K562 (cell line): ENCODE measurements around the gene MRPL4. TPM values are rescaled to one million over a fixed set of nuclear protein-coding genes. Genes with fewer than 3 reads are reported as not detected.
A peak's percentile ranks its signal among the peaks of the same experiment; 100 is the strongest.

Experiments
- E2F5 ChIP-seq: sonication (generic); formaldehyde crosslinking; IDR thresholded peaks from 2 replicates; pipeline ENCODE4 v1.8.0; 2022; ENCODE audit warnings: mild to moderate bottlenecking, missing genetic modification reagents
- SMARCC2 ChIP-seq: fragments of 450-650 bp; IDR thresholded peaks from 2 replicates; pipeline ENCODE4 v1.6.1; 2017; ENCODE audit warnings: antibody characterized with exemption, moderate library complexity, mild to moderate bottlenecking, low read depth
- SRSF3 ChIP-seq: fragments of 200-400 bp; formaldehyde crosslinking; IDR thresholded peaks from 2 replicates; pipeline ENCODE4 v1.6.1; 2016; ENCODE audit warnings: mild to moderate bottlenecking, low read length, moderate library complexity; ENCODE audit not compliant: insufficient read depth
- XRCC5 ChIP-seq: fragments of 200-400 bp; formaldehyde crosslinking; IDR thresholded peaks from 2 replicates; pipeline ENCODE4 v1.6.1; 2017; ENCODE audit warnings: low read depth, mild to moderate bottlenecking, low read length
- polyA plus RNA-seq, 8 experiments: library from polyadenylated mRNA; depleted of rRNA in 4 of 8; stranded (reverse) in 5 of 8; unstranded in 3 of 8; fragments of >200 nt; fragmentation: Nextera tagmentation in 2 of 8; fragmentation: Illumina TruSeq in 1 of 8; extraction: Ambion mirVana in 2 of 8; extraction: Trizol in 1 of 8; gene quantifications; 2 replicates each; pipeline versions ENCODE4 v1.2.1 to v1.2.3, GENCODE V29; 2011 to 2014; ENCODE audit warnings: inconsistent platforms in 1 of 8, missing spikeins in 1 of 8
- total RNA-seq, 7 experiments: library from RNA; depleted of rRNA in 6 of 7; stranded (reverse); fragments of >200 nt in 6 of 7; fragmentation: Illumina TruSeq in 2 of 7; extraction: Trizol in 2 of 7; gene quantifications; 2 replicates each; pipeline versions ENCODE4 v1.2.1 to v1.2.3, GENCODE V29; 2011 to 2021; ENCODE audit warnings: low replicate concordance in 1 of 7
- TF ChIP-seq, protein P1 (sequence below): fragments of 200-600 bp; sonication (generic); IDR thresholded peaks from one replicate; pipeline ENCODE4 v1.6.1; 2012; ENCODE audit warnings: mild to moderate bottlenecking, low read depth, low read length, inconsistent platforms
- TF ChIP-seq, protein P2 (sequence below): fragments of 450-650 bp; IDR thresholded peaks from 2 replicates; pipeline ENCODE4 v1.6.1; 2017; ENCODE audit warnings: antibody characterized with exemption, mild to moderate bottlenecking
- TF ChIP-seq, protein P3 (sequence below): fragments of 450-650 bp; IDR thresholded peaks from 2 replicates; pipeline ENCODE4 v1.6.1; 2014; ENCODE audit warnings: low read depth, mild to moderate bottlenecking, moderate library complexity, borderline replicate concordance

Gene MRPL4
- total and polyA plus RNA-seq, 9 of the 15 experiments (the other 6 are each of a cell fraction or from before 2014, with no cell fraction given), result 1.4 to 239 (median 64.9) TPM

DNA sequence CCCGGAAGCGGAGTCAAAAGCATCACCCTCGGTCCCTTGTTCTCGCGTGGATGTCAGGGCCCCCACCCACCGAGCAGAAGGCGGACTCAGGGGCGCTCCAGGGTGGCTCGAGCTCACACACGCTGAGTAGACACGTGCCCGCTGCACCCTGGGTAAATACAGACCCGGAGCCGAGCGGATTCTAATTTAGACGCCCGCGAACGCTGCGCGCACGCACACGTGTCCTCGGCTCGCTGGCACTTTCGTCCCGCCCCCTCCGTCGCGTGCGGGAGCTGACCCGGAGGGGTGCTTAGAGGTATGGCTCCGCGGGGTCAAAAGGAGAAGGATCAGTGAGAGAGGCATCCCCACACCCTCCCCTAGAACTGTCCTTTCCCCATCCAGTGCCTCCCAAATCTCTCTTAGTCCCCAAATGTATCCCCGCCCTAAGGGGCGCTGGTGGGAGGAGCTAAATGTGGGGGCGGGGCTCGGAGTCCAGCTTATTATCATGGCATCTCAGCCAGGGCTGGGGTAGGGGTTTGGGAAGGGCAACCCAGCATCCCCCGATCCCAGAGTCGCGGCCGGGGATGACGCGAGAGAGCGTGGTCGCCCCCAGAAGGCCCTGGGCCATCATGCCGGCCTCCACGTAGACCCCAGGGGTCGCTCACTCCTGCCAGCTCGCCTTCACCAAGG, 37.3 kb downstream of the MRPL4 start (continued):
- TF ChIP-seq, protein P1, sequence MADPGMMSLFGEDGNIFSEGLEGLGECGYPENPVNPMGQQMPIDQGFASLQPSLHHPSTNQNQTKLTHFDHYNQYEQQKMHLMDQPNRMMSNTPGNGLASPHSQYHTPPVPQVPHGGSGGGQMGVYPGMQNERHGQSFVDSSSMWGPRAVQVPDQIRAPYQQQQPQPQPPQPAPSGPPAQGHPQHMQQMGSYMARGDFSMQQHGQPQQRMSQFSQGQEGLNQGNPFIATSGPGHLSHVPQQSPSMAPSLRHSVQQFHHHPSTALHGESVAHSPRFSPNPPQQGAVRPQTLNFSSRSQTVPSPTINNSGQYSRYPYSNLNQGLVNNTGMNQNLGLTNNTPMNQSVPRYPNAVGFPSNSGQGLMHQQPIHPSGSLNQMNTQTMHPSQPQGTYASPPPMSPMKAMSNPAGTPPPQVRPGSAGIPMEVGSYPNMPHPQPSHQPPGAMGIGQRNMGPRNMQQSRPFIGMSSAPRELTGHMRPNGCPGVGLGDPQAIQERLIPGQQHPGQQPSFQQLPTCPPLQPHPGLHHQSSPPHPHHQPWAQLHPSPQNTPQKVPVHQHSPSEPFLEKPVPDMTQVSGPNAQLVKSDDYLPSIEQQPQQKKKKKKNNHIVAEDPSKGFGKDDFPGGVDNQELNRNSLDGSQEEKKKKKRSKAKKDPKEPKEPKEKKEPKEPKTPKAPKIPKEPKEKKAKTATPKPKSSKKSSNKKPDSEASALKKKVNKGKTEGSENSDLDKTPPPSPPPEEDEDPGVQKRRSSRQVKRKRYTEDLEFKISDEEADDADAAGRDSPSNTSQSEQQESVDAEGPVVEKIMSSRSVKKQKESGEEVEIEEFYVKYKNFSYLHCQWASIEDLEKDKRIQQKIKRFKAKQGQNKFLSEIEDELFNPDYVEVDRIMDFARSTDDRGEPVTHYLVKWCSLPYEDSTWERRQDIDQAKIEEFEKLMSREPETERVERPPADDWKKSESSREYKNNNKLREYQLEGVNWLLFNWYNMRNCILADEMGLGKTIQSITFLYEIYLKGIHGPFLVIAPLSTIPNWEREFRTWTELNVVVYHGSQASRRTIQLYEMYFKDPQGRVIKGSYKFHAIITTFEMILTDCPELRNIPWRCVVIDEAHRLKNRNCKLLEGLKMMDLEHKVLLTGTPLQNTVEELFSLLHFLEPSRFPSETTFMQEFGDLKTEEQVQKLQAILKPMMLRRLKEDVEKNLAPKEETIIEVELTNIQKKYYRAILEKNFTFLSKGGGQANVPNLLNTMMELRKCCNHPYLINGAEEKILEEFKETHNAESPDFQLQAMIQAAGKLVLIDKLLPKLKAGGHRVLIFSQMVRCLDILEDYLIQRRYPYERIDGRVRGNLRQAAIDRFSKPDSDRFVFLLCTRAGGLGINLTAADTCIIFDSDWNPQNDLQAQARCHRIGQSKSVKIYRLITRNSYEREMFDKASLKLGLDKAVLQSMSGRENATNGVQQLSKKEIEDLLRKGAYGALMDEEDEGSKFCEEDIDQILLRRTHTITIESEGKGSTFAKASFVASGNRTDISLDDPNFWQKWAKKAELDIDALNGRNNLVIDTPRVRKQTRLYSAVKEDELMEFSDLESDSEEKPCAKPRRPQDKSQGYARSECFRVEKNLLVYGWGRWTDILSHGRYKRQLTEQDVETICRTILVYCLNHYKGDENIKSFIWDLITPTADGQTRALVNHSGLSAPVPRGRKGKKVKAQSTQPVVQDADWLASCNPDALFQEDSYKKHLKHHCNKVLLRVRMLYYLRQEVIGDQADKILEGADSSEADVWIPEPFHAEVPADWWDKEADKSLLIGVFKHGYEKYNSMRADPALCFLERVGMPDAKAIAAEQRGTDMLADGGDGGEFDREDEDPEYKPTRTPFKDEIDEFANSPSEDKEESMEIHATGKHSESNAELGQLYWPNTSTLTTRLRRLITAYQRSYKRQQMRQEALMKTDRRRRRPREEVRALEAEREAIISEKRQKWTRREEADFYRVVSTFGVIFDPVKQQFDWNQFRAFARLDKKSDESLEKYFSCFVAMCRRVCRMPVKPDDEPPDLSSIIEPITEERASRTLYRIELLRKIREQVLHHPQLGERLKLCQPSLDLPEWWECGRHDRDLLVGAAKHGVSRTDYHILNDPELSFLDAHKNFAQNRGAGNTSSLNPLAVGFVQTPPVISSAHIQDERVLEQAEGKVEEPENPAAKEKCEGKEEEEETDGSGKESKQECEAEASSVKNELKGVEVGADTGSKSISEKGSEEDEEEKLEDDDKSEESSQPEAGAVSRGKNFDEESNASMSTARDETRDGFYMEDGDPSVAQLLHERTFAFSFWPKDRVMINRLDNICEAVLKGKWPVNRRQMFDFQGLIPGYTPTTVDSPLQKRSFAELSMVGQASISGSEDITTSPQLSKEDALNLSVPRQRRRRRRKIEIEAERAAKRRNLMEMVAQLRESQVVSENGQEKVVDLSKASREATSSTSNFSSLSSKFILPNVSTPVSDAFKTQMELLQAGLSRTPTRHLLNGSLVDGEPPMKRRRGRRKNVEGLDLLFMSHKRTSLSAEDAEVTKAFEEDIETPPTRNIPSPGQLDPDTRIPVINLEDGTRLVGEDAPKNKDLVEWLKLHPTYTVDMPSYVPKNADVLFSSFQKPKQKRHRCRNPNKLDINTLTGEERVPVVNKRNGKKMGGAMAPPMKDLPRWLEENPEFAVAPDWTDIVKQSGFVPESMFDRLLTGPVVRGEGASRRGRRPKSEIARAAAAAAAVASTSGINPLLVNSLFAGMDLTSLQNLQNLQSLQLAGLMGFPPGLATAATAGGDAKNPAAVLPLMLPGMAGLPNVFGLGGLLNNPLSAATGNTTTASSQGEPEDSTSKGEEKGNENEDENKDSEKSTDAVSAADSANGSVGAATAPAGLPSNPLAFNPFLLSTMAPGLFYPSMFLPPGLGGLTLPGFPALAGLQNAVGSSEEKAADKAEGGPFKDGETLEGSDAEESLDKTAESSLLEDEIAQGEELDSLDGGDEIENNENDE, result no peak
- TF ChIP-seq, protein P2, sequence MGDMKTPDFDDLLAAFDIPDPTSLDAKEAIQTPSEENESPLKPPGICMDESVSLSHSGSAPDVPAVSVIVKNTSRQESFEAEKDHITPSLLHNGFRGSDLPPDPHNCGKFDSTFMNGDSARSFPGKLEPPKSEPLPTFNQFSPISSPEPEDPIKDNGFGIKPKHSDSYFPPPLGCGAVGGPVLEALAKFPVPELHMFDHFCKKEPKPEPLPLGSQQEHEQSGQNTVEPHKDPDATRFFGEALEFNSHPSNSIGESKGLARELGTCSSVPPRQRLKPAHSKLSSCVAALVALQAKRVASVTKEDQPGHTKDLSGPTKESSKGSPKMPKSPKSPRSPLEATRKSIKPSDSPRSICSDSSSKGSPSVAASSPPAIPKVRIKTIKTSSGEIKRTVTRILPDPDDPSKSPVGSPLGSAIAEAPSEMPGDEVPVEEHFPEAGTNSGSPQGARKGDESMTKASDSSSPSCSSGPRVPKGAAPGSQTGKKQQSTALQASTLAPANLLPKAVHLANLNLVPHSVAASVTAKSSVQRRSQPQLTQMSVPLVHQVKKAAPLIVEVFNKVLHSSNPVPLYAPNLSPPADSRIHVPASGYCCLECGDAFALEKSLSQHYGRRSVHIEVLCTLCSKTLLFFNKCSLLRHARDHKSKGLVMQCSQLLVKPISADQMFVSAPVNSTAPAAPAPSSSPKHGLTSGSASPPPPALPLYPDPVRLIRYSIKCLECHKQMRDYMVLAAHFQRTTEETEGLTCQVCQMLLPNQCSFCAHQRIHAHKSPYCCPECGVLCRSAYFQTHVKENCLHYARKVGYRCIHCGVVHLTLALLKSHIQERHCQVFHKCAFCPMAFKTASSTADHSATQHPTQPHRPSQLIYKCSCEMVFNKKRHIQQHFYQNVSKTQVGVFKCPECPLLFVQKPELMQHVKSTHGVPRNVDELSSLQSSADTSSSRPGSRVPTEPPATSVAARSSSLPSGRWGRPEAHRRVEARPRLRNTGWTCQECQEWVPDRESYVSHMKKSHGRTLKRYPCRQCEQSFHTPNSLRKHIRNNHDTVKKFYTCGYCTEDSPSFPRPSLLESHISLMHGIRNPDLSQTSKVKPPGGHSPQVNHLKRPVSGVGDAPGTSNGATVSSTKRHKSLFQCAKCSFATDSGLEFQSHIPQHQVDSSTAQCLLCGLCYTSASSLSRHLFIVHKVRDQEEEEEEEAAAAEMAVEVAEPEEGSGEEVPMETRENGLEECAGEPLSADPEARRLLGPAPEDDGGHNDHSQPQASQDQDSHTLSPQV, result peak; percentile 88
- TF ChIP-seq E2F5, result no peak
- TF ChIP-seq XRCC5, result peak; percentile 25; the same call in 1 of the 2 replicates
- TF ChIP-seq SRSF3, result no peak
- TF ChIP-seq SMARCC2, result no peak
- TF ChIP-seq, protein P3, sequence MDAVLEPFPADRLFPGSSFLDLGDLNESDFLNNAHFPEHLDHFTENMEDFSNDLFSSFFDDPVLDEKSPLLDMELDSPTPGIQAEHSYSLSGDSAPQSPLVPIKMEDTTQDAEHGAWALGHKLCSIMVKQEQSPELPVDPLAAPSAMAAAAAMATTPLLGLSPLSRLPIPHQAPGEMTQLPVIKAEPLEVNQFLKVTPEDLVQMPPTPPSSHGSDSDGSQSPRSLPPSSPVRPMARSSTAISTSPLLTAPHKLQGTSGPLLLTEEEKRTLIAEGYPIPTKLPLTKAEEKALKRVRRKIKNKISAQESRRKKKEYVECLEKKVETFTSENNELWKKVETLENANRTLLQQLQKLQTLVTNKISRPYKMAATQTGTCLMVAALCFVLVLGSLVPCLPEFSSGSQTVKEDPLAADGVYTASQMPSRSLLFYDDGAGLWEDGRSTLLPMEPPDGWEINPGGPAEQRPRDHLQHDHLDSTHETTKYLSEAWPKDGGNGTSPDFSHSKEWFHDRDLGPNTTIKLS, result peak; percentile 82; the same call in 1 of the 2 replicates
